Measurements from ENCODE around the gene VWA5B2. TPM values are rescaled to one million over a fixed set of nuclear protein-coding genes. Genes with fewer than 3 reads are reported as not detected.
A peak's percentile ranks its signal among the peaks of the same experiment; 100 is the strongest.

VWA5B2 gene
- total and polyA plus RNA-seq, 9 of the 15 experiments (the other 6 are each of a cell fraction or from before 2014, with no cell fraction given): 0.04 TPM; not detected in 8

- TF ChIP-seq ARID4B (CRISPR knock-in tag; IDR thresholded peaks at IDR 0.05): peak; percentile 80
- no peak for TF ChIP-seq HNRNPK (IDR thresholded peaks at IDR 0.05; ENCODE audit: low read depth, low read length, poor library complexity, severe bottlenecking)
- peak; percentile 43; the same call in 1 of the 2 replicates for TF ChIP-seq OTX1 (CRISPR knock-in tag; IDR thresholded peaks at IDR 0.05)
- TF ChIP-seq SUPT5H (IDR thresholded peaks at IDR 0.05): peak; percentile 85
- peak in 1 of 2 experiments; percentile 64; a peak in 1 of 4 replicates for TF ChIP-seq TEAD1 (CRISPR knock-in tag; IDR thresholded peaks at IDR 0.05)
- TF ChIP-seq HSF4 (CRISPR knock-in tag; IDR thresholded peaks at IDR 0.05; ENCODE audit: borderline replicate concordance): no peak
- TF ChIP-seq GTF2A2 (tag; IDR thresholded peaks at IDR 0.05): no peak
- TF ChIP-seq EZH2 (IDR thresholded peaks at IDR 0.05; ENCODE audit: borderline replicate concordance, low read depth, low read length): no peak
- no peak for TF ChIP-seq CEBPZ (IDR thresholded peaks at IDR 0.05; ENCODE audit: borderline replicate concordance, low read depth, low read length)
- TF ChIP-seq ZFX (CRISPR knock-in tag; IDR thresholded peaks at IDR 0.05): peak; percentile 93
- TF ChIP-seq ELK1 (CRISPR knock-in tag; IDR thresholded peaks at IDR 0.05): no peak
- TF ChIP-seq CHD1 (IDR thresholded peaks at IDR 0.05; ENCODE audit: low read length): peak; percentile 45
- no peak for TF ChIP-seq ZNF174 (CRISPR knock-in tag; IDR thresholded peaks at IDR 0.05)
- no peak for TF ChIP-seq FOXP4 (CRISPR knock-in tag; IDR thresholded peaks at IDR 0.05; ENCODE audit: borderline replicate concordance)
Measured at GRCh38 chr3:184186184-184186901, 43.0 kb upstream of the VWA5B2 start, which contains the start of gene ABCF3 (continued).

Data from K562 (cell line).